Measurements from ENCODE around the gene BEND3. TPM values are rescaled to one million over a fixed set of nuclear protein-coding genes. Genes with fewer than 3 reads are reported as not detected.
"Not testable (repeated sequence)": the region's sequence is repeated elsewhere in the genome, so short reads cannot be mapped to it uniquely, and the experiment has no call there.

BEND3 gene
- total and polyA plus RNA-seq, 2 donors = 1.5 to 1.7 TPM

- Histone ChIP-seq H3K9me3 (ENCODE audit: control insufficient read depth in 2 of 2, insufficient read depth in 1 of 2, low read length in 1 of 2) (no peaks in the 10 kb centered on the region), H3K36me3 (ENCODE audit: control insufficient read depth in 2 of 2, insufficient read depth in 2 of 2, low read length in 1 of 2) (no peaks in the 10 kb centered on the region), H3K27ac (ENCODE audit: low read depth in 1 of 2, low read length in 1 of 2) (no peak overlapping the region), H3K27me3 (ENCODE audit: control insufficient read depth in 2 of 2, insufficient read depth in 1 of 2, low read length in 1 of 2) (no peaks in the 10 kb centered on the region), H3K4me1 (ENCODE audit: control insufficient read depth in 2 of 2, insufficient read depth in 2 of 2, low read length in 2 of 2) (no peaks in the 10 kb centered on the region), H3K4me3 (ENCODE audit: low read length in 2 of 2) (no peak overlapping the region)
- no peak for DNase-seq (ENCODE audit: low read depth in 6 of 9, low spot score in 9 of 9)
Observed at GRCh38 chr6:107144014-107144413, 28.7 kb upstream of the BEND3 start.

- Histone ChIP-seq H3K9me3 (ENCODE audit: control insufficient read depth in 2 of 2, insufficient read depth in 1 of 2, low read length in 1 of 2) (no peaks in the 10 kb centered on the region), H3K36me3 (ENCODE audit: control insufficient read depth in 2 of 2, insufficient read depth in 2 of 2, low read length in 1 of 2) (no peaks in the 10 kb centered on the region), H3K27me3 (ENCODE audit: control insufficient read depth in 2 of 2, insufficient read depth in 1 of 2, low read length in 1 of 2) (no peaks in the 10 kb centered on the region), H3K4me3 (ENCODE audit: low read length in 2 of 2) (no peak overlapping the region), H3K4me1 (ENCODE audit: control insufficient read depth in 2 of 2, insufficient read depth in 2 of 2, low read length in 2 of 2) (no peaks in the 10 kb centered on the region), H3K27ac (ENCODE audit: low read depth in 1 of 2, low read length in 1 of 2) (no peak overlapping the region)
- 94% methylated on average over 3 of the region's 3 CpGs for WGBS
- DNase-seq (ENCODE audit: low read depth in 6 of 9, low spot score in 9 of 9) = no peak
Observed at GRCh38 chr6:107140581-107140980, 25.3 kb upstream of the BEND3 start.

- WGBS = 95% methylated on average over 3 of the region's 3 CpGs
- H3K4me1 ChIP-seq (ENCODE audit: control insufficient read depth in 2 of 2, insufficient read depth in 2 of 2, low read length in 2 of 2); H3K27me3 ChIP-seq (ENCODE audit: control insufficient read depth in 2 of 2, insufficient read depth in 1 of 2, low read length in 1 of 2); H3K9me3 ChIP-seq (ENCODE audit: control insufficient read depth in 2 of 2, insufficient read depth in 1 of 2, low read length in 1 of 2); DNase-seq (ENCODE audit: low read depth in 6 of 9, low spot score in 9 of 9); H3K27ac ChIP-seq (ENCODE audit: low read depth in 1 of 2, low read length in 1 of 2); H3K4me3 ChIP-seq (ENCODE audit: low read length in 2 of 2); H3K36me3 ChIP-seq (ENCODE audit: control insufficient read depth in 2 of 2, insufficient read depth in 2 of 2, low read length in 1 of 2): not testable (repeated sequence)
Observed at GRCh38 chr6:107136324-107136723, 21.0 kb upstream of the BEND3 start.

GRCh38 chr6:107135048-107135680, 19.8 kb upstream of the BEND3 start:
- H3K4me3 ChIP-seq (ENCODE audit: low read length in 2 of 2); H3K36me3 ChIP-seq (ENCODE audit: control insufficient read depth in 2 of 2, insufficient read depth in 2 of 2, low read length in 1 of 2); DNase-seq (ENCODE audit: low read depth in 6 of 9, low spot score in 9 of 9); H3K27me3 ChIP-seq (ENCODE audit: control insufficient read depth in 2 of 2, insufficient read depth in 1 of 2, low read length in 1 of 2); H3K27ac ChIP-seq (ENCODE audit: low read depth in 1 of 2, low read length in 1 of 2); H3K4me1 ChIP-seq (ENCODE audit: control insufficient read depth in 2 of 2, insufficient read depth in 2 of 2, low read length in 2 of 2); H3K9me3 ChIP-seq (ENCODE audit: control insufficient read depth in 2 of 2, insufficient read depth in 1 of 2, low read length in 1 of 2): not testable (repeated sequence)
- 97% methylated on average over 14 of the region's 14 CpGs for WGBS

GRCh38 chr6:107132330-107132954, 17.1 kb upstream of the BEND3 start:
- H3K4me1 ChIP-seq (ENCODE audit: control insufficient read depth in 2 of 2, insufficient read depth in 2 of 2, low read length in 2 of 2) = no peaks in the 10 kb centered on the region
- 60% methylated on average over 8 of the region's 8 CpGs for WGBS
- peak in 2 of 9 donors; percentile 15 to 24 for DNase-seq (ENCODE audit: low read depth in 6 of 9, low spot score in 9 of 9)
- no peaks in the 10 kb centered on the region for H3K36me3 ChIP-seq (ENCODE audit: control insufficient read depth in 2 of 2, insufficient read depth in 2 of 2, low read length in 1 of 2)
- no peaks in the 10 kb centered on the region for H3K9me3 ChIP-seq (ENCODE audit: control insufficient read depth in 2 of 2, insufficient read depth in 1 of 2, low read length in 1 of 2)
- H3K4me3 ChIP-seq (ENCODE audit: low read length in 2 of 2) = no peak overlapping the region
- H3K27me3 ChIP-seq (ENCODE audit: control insufficient read depth in 2 of 2, insufficient read depth in 1 of 2, low read length in 1 of 2) = no peaks in the 10 kb centered on the region
- H3K27ac ChIP-seq (ENCODE audit: low read depth in 1 of 2, low read length in 1 of 2) = no peak overlapping the region

- no peaks in the 10 kb centered on the region for H3K9me3 ChIP-seq (ENCODE audit: control insufficient read depth in 2 of 2, insufficient read depth in 1 of 2, low read length in 1 of 2)
- no peaks in the 10 kb centered on the region for H3K36me3 ChIP-seq (ENCODE audit: control insufficient read depth in 2 of 2, insufficient read depth in 2 of 2, low read length in 1 of 2)
- no peak overlapping the region for H3K4me3 ChIP-seq (ENCODE audit: low read length in 2 of 2)
- no peak for DNase-seq (ENCODE audit: low read depth in 6 of 9, low spot score in 9 of 9)
- H3K27ac ChIP-seq (ENCODE audit: low read depth in 1 of 2, low read length in 1 of 2) = no peak overlapping the region
- no peaks in the 10 kb centered on the region for H3K4me1 ChIP-seq (ENCODE audit: control insufficient read depth in 2 of 2, insufficient read depth in 2 of 2, low read length in 2 of 2)
- 95% methylated on average over 9 of the region's 9 CpGs for WGBS
- H3K27me3 ChIP-seq (ENCODE audit: control insufficient read depth in 2 of 2, insufficient read depth in 1 of 2, low read length in 1 of 2) = no peaks in the 10 kb centered on the region
Observed at GRCh38 chr6:107129370-107129925, 14.1 kb upstream of the BEND3 start.

GRCh38 chr6:107128577-107128976, 13.3 kb upstream of the BEND3 start:
- H3K27ac ChIP-seq (ENCODE audit: low read depth in 1 of 2, low read length in 1 of 2) = no peak overlapping the region
- H3K9me3 ChIP-seq (ENCODE audit: control insufficient read depth in 2 of 2, insufficient read depth in 1 of 2, low read length in 1 of 2) = no peaks in the 10 kb centered on the region
- no peak for DNase-seq (ENCODE audit: low read depth in 6 of 9, low spot score in 9 of 9)
- H3K36me3 ChIP-seq (ENCODE audit: control insufficient read depth in 2 of 2, insufficient read depth in 2 of 2, low read length in 1 of 2) = no peaks in the 10 kb centered on the region
- 83% methylated on average over 2 of the region's 2 CpGs for whole genome bisulfite sequencing
- H3K27me3 ChIP-seq (ENCODE audit: control insufficient read depth in 2 of 2, insufficient read depth in 1 of 2, low read length in 1 of 2) = no peaks in the 10 kb centered on the region
- no peak overlapping the region for H3K4me3 ChIP-seq (ENCODE audit: low read length in 2 of 2)
- H3K4me1 ChIP-seq (ENCODE audit: control insufficient read depth in 2 of 2, insufficient read depth in 2 of 2, low read length in 2 of 2) = no peaks in the 10 kb centered on the region

GRCh38 chr6:107128175-107128574, 12.9 kb upstream of the BEND3 start:
- DNase-seq (ENCODE audit: low read depth in 6 of 9, low spot score in 9 of 9) = no peak
- H3K4me3 ChIP-seq (ENCODE audit: low read length in 2 of 2) = no peak overlapping the region
- no peaks in the 10 kb centered on the region for H3K27me3 ChIP-seq (ENCODE audit: control insufficient read depth in 2 of 2, insufficient read depth in 1 of 2, low read length in 1 of 2)
- no peaks in the 10 kb centered on the region for H3K9me3 ChIP-seq (ENCODE audit: control insufficient read depth in 2 of 2, insufficient read depth in 1 of 2, low read length in 1 of 2)
- H3K4me1 ChIP-seq (ENCODE audit: control insufficient read depth in 2 of 2, insufficient read depth in 2 of 2, low read length in 2 of 2) = no peaks in the 10 kb centered on the region
- 97% methylated on average over 1 of the region's 1 CpG for WGBS
- H3K27ac ChIP-seq (ENCODE audit: low read depth in 1 of 2, low read length in 1 of 2) = no peak overlapping the region
- no peaks in the 10 kb centered on the region for H3K36me3 ChIP-seq (ENCODE audit: control insufficient read depth in 2 of 2, insufficient read depth in 2 of 2, low read length in 1 of 2)

- Histone ChIP-seq H3K4me1 (ENCODE audit: control insufficient read depth in 2 of 2, insufficient read depth in 2 of 2, low read length in 2 of 2) (no peaks in the 10 kb centered on the region), H3K27me3 (ENCODE audit: control insufficient read depth in 2 of 2, insufficient read depth in 1 of 2, low read length in 1 of 2) (no peaks in the 10 kb centered on the region), H3K36me3 (ENCODE audit: control insufficient read depth in 2 of 2, insufficient read depth in 2 of 2, low read length in 1 of 2) (no peaks in the 10 kb centered on the region), H3K27ac (ENCODE audit: low read depth in 1 of 2, low read length in 1 of 2) (no peak overlapping the region), H3K9me3 (ENCODE audit: control insufficient read depth in 2 of 2, insufficient read depth in 1 of 2, low read length in 1 of 2) (no peaks in the 10 kb centered on the region), H3K4me3 (ENCODE audit: low read length in 2 of 2) (no peak overlapping the region)
- DNase-seq (ENCODE audit: low read depth in 6 of 9, low spot score in 9 of 9) = no peak
- WGBS = 97% methylated on average over 5 of the region's 5 CpGs
Observed at GRCh38 chr6:107125771-107126170, 10.5 kb upstream of the BEND3 start.

Data from thymus (tissue), 11 donors.